IPS DF 6.9 (cell line): ENCODE results near the gene UGGT1.

ENCODE experiments used
- DNase-seq: peaks from one replicate; pipeline ENCODE4 v3.0.0-alpha.2; 2013; ENCODE audit warnings: low read depth, low spot score
- H3K27ac ChIP-seq: one replicate; pipeline ENCODE4 v1.5.1; 2013; ENCODE audit warnings: low read length, control low read depth
- H3K27me3 ChIP-seq: 2 replicates; pipeline ENCODE4 v1.6.1; 2013; ENCODE audit warnings: mild to moderate bottlenecking, low read length; ENCODE audit not compliant: control insufficient read depth, insufficient read depth
- H3K36me3 ChIP-seq: 2 replicates; pipeline ENCODE4 v1.6.1; 2013; ENCODE audit warnings: low read length; ENCODE audit not compliant: control insufficient read depth, insufficient read depth
- H3K4me1 ChIP-seq: 2 replicates; pipeline ENCODE4 v1.6.1; 2013; ENCODE audit warnings: low read length; ENCODE audit not compliant: control insufficient read depth, insufficient read depth
- H3K4me3 ChIP-seq: 2 replicates; pipeline ENCODE4 v1.5.1; 2013; ENCODE audit warnings: mild to moderate bottlenecking, low read length
- H3K9me3 ChIP-seq: 2 replicates; pipeline ENCODE4 v1.6.1; 2013; ENCODE audit warnings: low read length, inconsistent platforms; ENCODE audit not compliant: control insufficient read depth, insufficient read depth
- WGBS: extraction: QIAGEN DNeasy Blood & Tissue Kit; methylation state at CpG from one replicate; pipeline ENCODE4 v1.1.7; 2013; ENCODE audit warnings: mixed read lengths, missing lambda C conversion rate; ENCODE audit not compliant: insufficient read length, insufficient coverage; 5-methylcytosine and 5-hydroxymethylcytosine counted together

Gene UGGT1

DNA sequence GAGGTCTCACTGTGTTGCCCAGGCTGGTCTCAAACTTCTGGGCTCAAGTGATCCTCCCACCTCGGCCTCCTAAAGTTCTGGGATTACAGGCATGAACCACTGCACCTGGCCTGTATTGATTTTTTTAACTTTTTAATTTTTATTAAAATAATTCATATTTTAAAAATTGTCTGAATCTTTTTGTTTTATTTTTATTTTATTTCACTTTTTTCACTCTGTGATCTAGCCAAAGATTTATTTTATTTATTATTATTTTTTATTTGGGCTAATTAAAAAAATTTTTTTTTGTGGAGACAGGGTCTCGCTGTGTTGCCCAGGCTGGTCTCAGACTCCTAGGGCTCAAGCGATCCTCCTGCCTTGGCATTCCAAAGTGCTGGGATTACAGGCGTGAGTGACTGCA is 14.1 kb downstream of the UGGT1 start:
- H3K4me3 ChIP-seq: no peak overlapping the region
- DNase-seq: no peak
- no peaks in the 10 kb centered on the region for H3K4me1 ChIP-seq
- no peak overlapping the region for H3K27ac ChIP-seq
- H3K9me3 ChIP-seq: no peaks in the 10 kb centered on the region
- H3K27me3 ChIP-seq: no peaks in the 10 kb centered on the region
- no CpG with 5 or more reads among the region's 4 CpGs for WGBS
- H3K36me3 ChIP-seq: no peaks in the 10 kb centered on the region

GRCh38 chr2:128108166-128108565 is 17.2 kb downstream of the UGGT1 start:
- Histone ChIP-seq H3K9me3 (no peaks in the 10 kb centered on the region), H3K36me3 (no peaks in the 10 kb centered on the region), H3K27ac (no peak overlapping the region), H3K27me3 (no peaks in the 10 kb centered on the region), H3K4me1 (no peaks in the 10 kb centered on the region), H3K4me3 (no peak overlapping the region)
- WGBS: no CpG with 5 or more reads among the region's 1 CpG
- DNase-seq: no peak

GRCh38 chr2:128109243-128109642 is 18.2 kb downstream of the UGGT1 start:
- WGBS: no CpG with 5 or more reads among the region's 4 CpGs
- Histone ChIP-seq H3K9me3 (no peaks in the 10 kb centered on the region), H3K27ac (no peak overlapping the region), H3K36me3 (no peaks in the 10 kb centered on the region), H3K4me3 (no peak overlapping the region), H3K4me1 (no peaks in the 10 kb centered on the region), H3K27me3 (no peaks in the 10 kb centered on the region)
- DNase-seq: no peak

DNA sequence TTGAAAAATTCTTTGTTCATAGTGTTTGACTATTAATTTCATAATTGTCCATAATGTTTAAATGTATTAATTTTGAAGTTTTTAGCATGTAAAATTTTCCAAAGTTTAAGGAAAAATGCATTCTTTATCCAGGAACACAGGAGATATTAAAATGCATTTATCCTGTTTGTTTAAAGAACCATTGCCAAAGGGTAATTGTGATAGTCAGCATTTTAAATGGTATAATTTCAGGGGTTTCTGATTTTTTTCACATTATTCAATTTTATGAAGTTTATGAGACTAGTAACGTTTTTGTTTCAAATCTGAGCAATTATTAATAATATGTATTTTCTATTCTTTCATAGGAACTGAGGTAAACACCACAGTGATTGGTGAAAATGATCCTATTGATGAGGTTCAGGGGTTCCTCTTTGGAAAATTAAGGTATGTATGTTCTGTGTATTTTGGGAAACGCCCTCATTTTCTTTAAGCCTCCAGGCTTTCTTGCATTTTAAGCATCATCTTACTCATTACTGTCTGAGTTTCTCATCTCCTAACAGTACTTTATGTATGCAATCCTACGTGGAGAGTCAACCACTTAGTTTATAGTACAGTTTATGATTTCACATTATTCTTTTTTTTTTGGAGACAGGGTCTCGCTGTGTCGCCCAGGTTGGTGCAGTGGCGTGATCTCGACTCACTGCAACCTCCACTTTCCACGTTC is 25.1 kb downstream of the UGGT1 start:
- DNase-seq: no peak
- Histone ChIP-seq H3K4me3 (no peak overlapping the region), H3K4me1 (no peaks in the 10 kb centered on the region), H3K9me3 (no peaks in the 10 kb centered on the region), H3K27ac (no peak overlapping the region), H3K27me3 (no peaks in the 10 kb centered on the region), H3K36me3 (0 out of 2 replicates have a peak, but pooled peaks cover 2% of the 10 kb centered on the region)
- WGBS: no CpG with 5 or more reads among the region's 8 CpGs

DNA sequence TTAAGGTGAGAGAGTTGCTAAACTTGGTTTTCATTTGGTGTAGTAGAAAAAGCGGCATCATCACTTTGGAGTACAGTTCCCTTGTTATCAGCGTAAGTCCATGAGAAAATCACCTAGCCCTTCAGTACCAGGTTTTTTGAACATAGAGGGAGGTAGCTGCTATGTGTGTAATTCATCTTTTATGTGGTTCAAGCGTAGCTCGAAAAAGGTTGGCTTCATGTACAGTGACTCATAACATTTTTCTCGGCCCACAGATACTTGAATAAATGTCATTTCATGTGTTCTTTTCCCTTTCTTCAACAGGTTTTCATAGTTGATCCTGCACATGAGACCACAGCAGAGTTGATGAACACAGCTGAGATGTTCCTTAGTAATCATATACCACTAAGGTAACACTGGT is 43.6 kb downstream of the UGGT1 start:
- peaks cover 14% of the 10 kb centered on the region; the same call in 1 of the 2 replicates for H3K36me3 ChIP-seq

DNA sequence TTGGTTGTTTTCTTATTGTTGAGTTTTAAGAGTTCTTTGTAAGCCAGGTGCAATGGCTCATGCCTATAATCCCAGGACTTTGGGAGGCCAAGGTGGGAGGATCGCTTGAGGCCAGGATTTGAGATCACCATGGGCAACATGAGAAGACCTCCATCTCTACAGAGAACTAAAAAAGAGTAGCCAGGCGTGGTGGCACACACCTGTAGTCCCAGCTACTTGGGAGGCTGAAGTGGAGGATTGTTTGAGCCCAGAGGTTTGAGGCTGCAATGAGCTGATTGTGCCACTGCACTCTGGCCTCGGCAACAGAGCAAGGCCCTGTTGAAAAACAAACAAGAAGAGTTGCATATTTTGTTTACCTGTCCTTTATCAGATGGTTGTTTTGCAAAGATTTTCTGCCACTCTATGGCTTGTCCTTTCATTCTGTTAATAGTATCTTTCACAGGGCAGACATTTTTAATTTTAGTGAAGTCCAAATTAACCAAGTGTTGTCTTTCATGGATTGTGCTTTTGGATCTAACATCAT is 46.2 kb downstream of the UGGT1 start:
- no CpG with 5 or more reads among the region's 3 CpGs for WGBS
- H3K9me3 ChIP-seq: no peaks in the 10 kb centered on the region
- DNase-seq: no peak
- H3K27me3 ChIP-seq: no peaks in the 10 kb centered on the region
- H3K4me1 ChIP-seq: no peaks in the 10 kb centered on the region
- no peak overlapping the region for H3K27ac ChIP-seq
- H3K36me3 ChIP-seq: peaks cover 22% of the 10 kb centered on the region; the same call in 1 of the 2 replicates
- no peak overlapping the region for H3K4me3 ChIP-seq

More for the DNA sequence above, 43.6 kb downstream of the UGGT1 start:
- Histone ChIP-seq H3K4me1 (no peaks in the 10 kb centered on the region), H3K27ac (no peak overlapping the region), H3K27me3 (no peaks in the 10 kb centered on the region), H3K4me3 (no peak overlapping the region), H3K9me3 (no peaks in the 10 kb centered on the region)
- no peak for DNase-seq
- no CpG with 5 or more reads among the region's 5 CpGs for WGBS

DNA sequence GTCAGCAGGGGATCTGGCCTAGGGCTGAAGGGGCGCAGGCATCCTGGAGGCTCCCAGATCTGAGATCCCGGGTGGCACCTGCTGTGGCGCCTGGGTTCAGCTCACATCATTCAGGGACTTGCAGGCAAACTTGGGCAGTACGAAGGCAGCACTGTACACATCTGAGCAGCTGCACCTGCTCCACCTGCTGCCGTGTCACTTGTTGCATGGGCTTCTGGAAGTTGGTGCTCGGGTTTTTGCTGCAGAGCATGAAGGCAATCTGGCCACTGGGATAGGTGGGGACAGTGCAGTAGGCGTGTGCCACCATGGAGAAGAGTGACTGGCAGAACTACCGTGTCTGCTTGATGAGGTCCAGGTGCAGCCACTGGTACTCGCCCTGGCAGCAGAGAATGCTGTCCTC is 48.6 kb downstream of the UGGT1 start:
- no peak overlapping the region for H3K4me3 ChIP-seq
- H3K27ac ChIP-seq: no peak overlapping the region
- no peaks in the 10 kb centered on the region for H3K27me3 ChIP-seq
- H3K4me1 ChIP-seq: no peaks in the 10 kb centered on the region
- H3K9me3 ChIP-seq: no peaks in the 10 kb centered on the region
- no peak for DNase-seq
- WGBS: no CpG with 5 or more reads among the region's 9 CpGs
- H3K36me3 ChIP-seq: peaks cover 17% of the 10 kb centered on the region; the same call in 1 of the 2 replicates

DNA sequence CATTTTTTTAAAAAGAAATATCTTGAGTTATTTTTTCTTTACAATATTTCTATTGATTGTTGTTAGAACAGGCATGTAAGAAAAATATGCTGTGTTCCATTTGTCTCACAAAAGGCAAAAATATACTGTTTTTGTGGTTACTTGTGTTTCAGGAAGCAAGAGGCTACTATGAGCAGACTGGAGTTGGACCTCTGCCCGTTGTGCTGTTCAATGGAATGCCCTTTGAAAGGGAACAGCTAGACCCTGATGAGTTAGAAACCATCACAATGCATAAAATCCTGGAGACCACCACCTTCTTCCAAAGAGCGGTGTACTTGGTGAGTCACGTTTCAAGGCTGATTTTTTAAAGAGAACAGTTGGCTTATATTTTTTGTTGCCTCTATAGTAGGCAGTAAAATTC is 54.7 kb downstream of the UGGT1 start:
- Histone ChIP-seq H3K4me3 (no peak overlapping the region), H3K4me1 (no peaks in the 10 kb centered on the region), H3K36me3 (peaks cover 5% of the 10 kb centered on the region; the same call in 1 of the 2 replicates), H3K9me3 (no peaks in the 10 kb centered on the region), H3K27me3 (no peaks in the 10 kb centered on the region), H3K27ac (no peak overlapping the region)
- WGBS: no CpG with 5 or more reads among the region's 3 CpGs
- DNase-seq: no peak

DNA sequence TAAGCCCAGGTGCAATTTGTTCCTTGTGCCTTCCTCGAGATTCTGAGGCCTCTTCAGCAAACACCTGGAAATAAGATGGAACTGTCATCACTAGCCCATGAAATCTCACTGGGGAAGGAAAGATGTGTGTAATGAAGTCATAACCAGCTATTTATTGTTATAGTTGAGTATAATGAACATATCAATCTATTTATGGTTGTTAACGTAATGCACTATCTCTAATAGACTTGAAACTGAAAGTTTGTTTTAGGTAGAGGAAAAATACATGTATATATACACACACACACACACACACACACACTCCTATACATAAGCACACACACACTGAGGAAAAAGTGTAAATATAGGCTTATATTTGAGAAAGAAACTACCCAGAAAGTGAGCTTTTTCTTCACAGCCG is 62.8 kb downstream of the UGGT1 start:
- no peaks in the 10 kb centered on the region for H3K9me3 ChIP-seq
- H3K4me3 ChIP-seq: no peak overlapping the region
- no peak for DNase-seq
- H3K36me3 ChIP-seq: peaks cover 6% of the 10 kb centered on the region; the same call in 1 of the 2 replicates
- no peak overlapping the region for H3K27ac ChIP-seq
- no peaks in the 10 kb centered on the region for H3K4me1 ChIP-seq
- H3K27me3 ChIP-seq: no peaks in the 10 kb centered on the region
- no CpG with 5 or more reads among the region's 3 CpGs for WGBS

DNA sequence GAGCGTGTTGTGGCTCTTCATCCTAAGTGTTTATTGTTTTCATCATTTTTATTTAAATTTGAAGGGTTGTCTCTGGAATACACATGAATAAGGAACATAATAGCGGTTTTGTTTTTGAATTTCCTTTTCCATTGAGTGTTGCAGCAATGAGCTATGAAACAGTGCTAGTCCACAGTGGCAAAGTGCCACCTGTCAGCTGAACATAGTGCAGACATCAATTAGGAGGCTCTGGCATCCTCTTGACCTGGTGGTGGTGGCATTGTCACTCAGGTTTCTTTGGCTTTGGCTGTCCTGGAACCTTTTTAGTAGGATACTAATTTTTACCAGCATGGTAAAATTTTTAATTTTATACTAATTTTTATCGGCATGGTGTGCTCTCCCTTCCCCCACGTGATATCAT is 63.2 kb downstream of the UGGT1 start:
- Histone ChIP-seq H3K27ac (no peak overlapping the region), H3K4me1 (no peaks in the 10 kb centered on the region), H3K9me3 (no peaks in the 10 kb centered on the region), H3K36me3 (peaks cover 6% of the 10 kb centered on the region; the same call in 1 of the 2 replicates), H3K4me3 (no peak overlapping the region), H3K27me3 (no peaks in the 10 kb centered on the region)
- no peak for DNase-seq
- WGBS: no CpG with 5 or more reads among the region's 4 CpGs

GRCh38 chr2:128155970-128156369 is 65.0 kb downstream of the UGGT1 start:
- WGBS: no CpG with 5 or more reads among the region's 9 CpGs
- Histone ChIP-seq H3K36me3 (peaks cover 6% of the 10 kb centered on the region; the same call in 1 of the 2 replicates), H3K4me1 (no peaks in the 10 kb centered on the region), H3K9me3 (no peaks in the 10 kb centered on the region), H3K27ac (no peak overlapping the region), H3K4me3 (no peak overlapping the region), H3K27me3 (no peaks in the 10 kb centered on the region)
- DNase-seq: no peak
